GM23338 (cell line): ENCODE data around the gene CELA1. TPM values are rescaled to one million over a fixed set of nuclear protein-coding genes. Genes with fewer than 3 reads are reported as not detected.

ENCODE experiments used
- ATAC-seq: fragments of 200-7000 bp; cut with Tn5 transposase; 3 replicates; pipeline ENCODE4 v1.9.1; 2020
- DNase-seq: peaks from one replicate; pipeline ENCODE4 v3.0.0-alpha.2; 2015; ENCODE audit warnings: low spot score
- H2AFZ ChIP-seq: fragments of 200-600 bp; sonication (generic); 2 replicates; pipeline ENCODE4 v1.8.0; 2016; ENCODE audit warnings: antibody characterized with exemption, mild to moderate bottlenecking, moderate library complexity
- H3F3A ChIP-seq: fragments of 200-600 bp; sonication (generic); replicated peaks from 2 replicates; pipeline ENCODE4 v1.8.0; 2017; ENCODE audit warnings: antibody characterized with exemption, mixed run types, low read depth
- H3K27ac ChIP-seq: fragments of 200-600 bp; sonication (generic); 2 replicates; pipeline ENCODE4 v1.6.1; 2016; ENCODE audit warnings: low read depth
- H3K27me3 ChIP-seq: fragments of 200-600 bp; sonication (generic); 2 replicates; pipeline ENCODE4 v1.8.0; 2016; ENCODE audit warnings: mild to moderate bottlenecking, mixed run types, moderate library complexity; ENCODE audit not compliant: insufficient read depth
- H3K36me3 ChIP-seq: fragments of 200-600 bp; sonication (generic); 2 replicates; pipeline ENCODE4 v1.8.0; 2016; ENCODE audit warnings: mild to moderate bottlenecking; ENCODE audit not compliant: insufficient read depth
- H3K4me1 ChIP-seq: fragments of 200-600 bp; sonication (generic); 2 replicates; pipeline ENCODE4 v1.8.0; 2016; ENCODE audit warnings: mild to moderate bottlenecking, moderate library complexity; ENCODE audit not compliant: insufficient read depth
- H3K4me2 ChIP-seq: fragments of 200-600 bp; sonication (generic); 2 replicates; pipeline ENCODE4 v1.7.1; 2017; ENCODE audit warnings: mixed run types
- H3K4me3 ChIP-seq: fragments of 200-600 bp; sonication (generic); 2 replicates; pipeline ENCODE4 v1.6.1; 2016; ENCODE audit warnings: mixed run types
- H3K79me2 ChIP-seq: fragments of 200-600 bp; sonication (generic); replicated peaks from 2 replicates; pipeline ENCODE4 v1.8.0; 2017; ENCODE audit warnings: mild to moderate bottlenecking; ENCODE audit not compliant: insufficient read depth
- H3K9me2 ChIP-seq: fragments of 200-600 bp; sonication (generic); 2 replicates; pipeline ENCODE4 v1.8.0; 2017; ENCODE audit not compliant: insufficient read depth
- H4K20me1 ChIP-seq: fragments of 200-600 bp; sonication (generic); replicated peaks from 2 replicates; pipeline ENCODE4 v1.8.0; 2017; ENCODE audit warnings: mild to moderate bottlenecking; ENCODE audit not compliant: insufficient read depth
- H3K27ac Mint-ChIP-seq: 2 replicates; pipeline ENCODE4 v1.8.0; 2020; ENCODE audit warnings: inconsistent platforms, mild to moderate bottlenecking, moderate library complexity, mixed read lengths
- H3K27me3 Mint-ChIP-seq: 3 replicates; pipeline ENCODE4 v1.8.0; 2022; ENCODE audit warnings: low read depth, mild to moderate bottlenecking, moderate library complexity, mixed read lengths, inconsistent platforms; ENCODE audit not compliant: insufficient read depth, poor library complexity
- H3K36me3 Mint-ChIP-seq: 3 replicates; pipeline ENCODE4 v1.8.0; 2021; ENCODE audit warnings: low read depth, mild to moderate bottlenecking, inconsistent platforms, moderate library complexity, mixed read lengths
- H3K4me1 Mint-ChIP-seq: 3 replicates; pipeline ENCODE4 v1.8.0; 2020; ENCODE audit warnings: mild to moderate bottlenecking, inconsistent platforms, mixed read lengths
- H3K4me3 Mint-ChIP-seq: 3 replicates; pipeline ENCODE4 v1.8.0; 2021; ENCODE audit warnings: moderate library complexity, mild to moderate bottlenecking, inconsistent platforms, mixed read lengths
- H3K9me3 Mint-ChIP-seq: 3 replicates; pipeline ENCODE4 v1.8.0; 2020; ENCODE audit warnings: moderate library complexity, mild to moderate bottlenecking, inconsistent platforms, mixed read lengths
- CREB1 ChIP-seq: fragments of 250-450 bp; sonication (Bioruptor Pico); IDR thresholded peaks from 2 replicates; pipeline ENCODE4 v1.5.0; 2020; ENCODE audit warnings: low read depth, mild to moderate bottlenecking, moderate library complexity
- EZH2 ChIP-seq: fragments of 200-600 bp; sonication (generic); IDR thresholded peaks from one replicate; pipeline ENCODE4 v1.8.0; 2017; ENCODE audit warnings: antibody characterized with exemption, mild to moderate bottlenecking, low read depth; ENCODE audit not compliant: unreplicated experiment
- EZH2phosphoT487 ChIP-seq: fragments of 200-600 bp; sonication (generic); IDR thresholded peaks from one replicate; pipeline ENCODE4 v1.8.1; 2018; ENCODE audit warnings: antibody characterized with exemption; ENCODE audit not compliant: unreplicated experiment
- JUNB ChIP-seq: IDR thresholded peaks from one replicate; pipeline ENCODE4 v1.6.1; 2016; ENCODE audit warnings: antibody characterized with exemption; ENCODE audit not compliant: unreplicated experiment
- NANOG ChIP-seq: IDR thresholded peaks from 2 replicates; pipeline ENCODE4 v1.6.1; 2016; ENCODE audit warnings: antibody characterized with exemption, borderline replicate concordance
- POLR2AphosphoS5 ChIP-seq: IDR thresholded peaks from 2 replicates; pipeline ENCODE4 v1.6.1; 2016; ENCODE audit warnings: antibody characterized with exemption, low read depth
- STAT1 ChIP-seq: IDR thresholded peaks from one replicate; pipeline ENCODE4 v1.6.1; 2016; ENCODE audit warnings: antibody characterized with exemption; ENCODE audit not compliant: unreplicated experiment
- ZNF114 ChIP-seq: fragments of 250-450 bp; sonication (Bioruptor Pico); IDR thresholded peaks from 2 replicates; pipeline ENCODE4 v1.5.0; 2020; ENCODE audit warnings: mild to moderate bottlenecking, moderate library complexity
- ZNF331 ChIP-seq: fragments of 250-450 bp; sonication (Bioruptor Pico); IDR thresholded peaks from 2 replicates; pipeline ENCODE4 v1.5.0; 2020; ENCODE audit warnings: low read depth, mild to moderate bottlenecking, moderate library complexity
- polyA plus RNA-seq: library from polyadenylated mRNA; unstranded; fragments of >200 nt; fragmentation: Nextera tagmentation; extraction: Ambion mirVana; gene quantifications from 2 replicates; pipeline ENCODE4 v1.2.1, GENCODE V29; 2016
- total RNA-seq: library from RNA; depleted of rRNA; stranded (reverse); fragments of >200 nt; shearing (Covaris generic); gene quantifications from 2 replicates; pipeline ENCODE4 v1.2.3, GENCODE V29; 2014
- TF ChIP-seq, protein P1 (sequence below): fragments of 250-450 bp; sonication (Bioruptor Pico); IDR thresholded peaks from 2 replicates; pipeline ENCODE4 v1.5.0; 2020; ENCODE audit warnings: mild to moderate bottlenecking, moderate library complexity
- TF ChIP-seq, protein P2 (sequence below): IDR thresholded peaks from 2 replicates; pipeline ENCODE4 v1.6.1; 2016; ENCODE audit warnings: antibody characterized with exemption
- TF ChIP-seq, protein P3 (sequence below), 2 experiments: fragments of 200-600 bp in 1 of 2; sonication (generic) in 1 of 2; conservative IDR thresholded peaks; 2 replicates each; pipeline versions ENCODE4 v1.5.1 to v1.6.1; 2016 to 2017; ENCODE audit warnings: antibody characterized with exemption in 2 of 2, low read depth in 2 of 2, mild to moderate bottlenecking in 2 of 2, moderate library complexity in 1 of 2
- TF ChIP-seq, protein P4 (sequence below): IDR thresholded peaks from one replicate; pipeline ENCODE4 v1.6.1; 2018; ENCODE audit warnings: antibody characterized with exemption; ENCODE audit not compliant: unreplicated experiment

The CELA1 gene
- total and polyA plus RNA-seq, 2 experiments from 2014 or later = not detected

- H3K27me3 Mint-ChIP-seq = peaks cover 4% of the 10 kb centered on the region
- H3K4me3 Mint-ChIP-seq = no peak overlapping the region
- Histone ChIP-seq H3K36me3 (no peaks in the 10 kb centered on the region), H3K27ac (no peak overlapping the region), H3K4me2 (no peak overlapping the region), H3F3A (no peaks in the 10 kb centered on the region), H3K4me3 (no peak overlapping the region), H3K27me3 (no peaks in the 10 kb centered on the region), H3K79me2 (no peaks in the 10 kb centered on the region), H4K20me1 (no peaks in the 10 kb centered on the region; the same call in 1 of the 2 replicates), H3K4me1 (no peaks in the 10 kb centered on the region), H2AFZ (no peak overlapping the region), H3K9me2 (no peaks in the 10 kb centered on the region)
- H3K27ac Mint-ChIP-seq = no peak overlapping the region
- no peak for DNase-seq
- H3K36me3 Mint-ChIP-seq = peaks cover 20% of the 10 kb centered on the region
- ATAC-seq = no peak; the same call in 2 of the 3 replicates
- H3K9me3 Mint-ChIP-seq = no peaks in the 10 kb centered on the region
- no peaks in the 10 kb centered on the region for H3K4me1 Mint-ChIP-seq
- TF ChIP-seq EZH2phosphoT487 = no peak
- no peak for TF ChIP-seq CREB1
- TF ChIP-seq, protein P1, sequence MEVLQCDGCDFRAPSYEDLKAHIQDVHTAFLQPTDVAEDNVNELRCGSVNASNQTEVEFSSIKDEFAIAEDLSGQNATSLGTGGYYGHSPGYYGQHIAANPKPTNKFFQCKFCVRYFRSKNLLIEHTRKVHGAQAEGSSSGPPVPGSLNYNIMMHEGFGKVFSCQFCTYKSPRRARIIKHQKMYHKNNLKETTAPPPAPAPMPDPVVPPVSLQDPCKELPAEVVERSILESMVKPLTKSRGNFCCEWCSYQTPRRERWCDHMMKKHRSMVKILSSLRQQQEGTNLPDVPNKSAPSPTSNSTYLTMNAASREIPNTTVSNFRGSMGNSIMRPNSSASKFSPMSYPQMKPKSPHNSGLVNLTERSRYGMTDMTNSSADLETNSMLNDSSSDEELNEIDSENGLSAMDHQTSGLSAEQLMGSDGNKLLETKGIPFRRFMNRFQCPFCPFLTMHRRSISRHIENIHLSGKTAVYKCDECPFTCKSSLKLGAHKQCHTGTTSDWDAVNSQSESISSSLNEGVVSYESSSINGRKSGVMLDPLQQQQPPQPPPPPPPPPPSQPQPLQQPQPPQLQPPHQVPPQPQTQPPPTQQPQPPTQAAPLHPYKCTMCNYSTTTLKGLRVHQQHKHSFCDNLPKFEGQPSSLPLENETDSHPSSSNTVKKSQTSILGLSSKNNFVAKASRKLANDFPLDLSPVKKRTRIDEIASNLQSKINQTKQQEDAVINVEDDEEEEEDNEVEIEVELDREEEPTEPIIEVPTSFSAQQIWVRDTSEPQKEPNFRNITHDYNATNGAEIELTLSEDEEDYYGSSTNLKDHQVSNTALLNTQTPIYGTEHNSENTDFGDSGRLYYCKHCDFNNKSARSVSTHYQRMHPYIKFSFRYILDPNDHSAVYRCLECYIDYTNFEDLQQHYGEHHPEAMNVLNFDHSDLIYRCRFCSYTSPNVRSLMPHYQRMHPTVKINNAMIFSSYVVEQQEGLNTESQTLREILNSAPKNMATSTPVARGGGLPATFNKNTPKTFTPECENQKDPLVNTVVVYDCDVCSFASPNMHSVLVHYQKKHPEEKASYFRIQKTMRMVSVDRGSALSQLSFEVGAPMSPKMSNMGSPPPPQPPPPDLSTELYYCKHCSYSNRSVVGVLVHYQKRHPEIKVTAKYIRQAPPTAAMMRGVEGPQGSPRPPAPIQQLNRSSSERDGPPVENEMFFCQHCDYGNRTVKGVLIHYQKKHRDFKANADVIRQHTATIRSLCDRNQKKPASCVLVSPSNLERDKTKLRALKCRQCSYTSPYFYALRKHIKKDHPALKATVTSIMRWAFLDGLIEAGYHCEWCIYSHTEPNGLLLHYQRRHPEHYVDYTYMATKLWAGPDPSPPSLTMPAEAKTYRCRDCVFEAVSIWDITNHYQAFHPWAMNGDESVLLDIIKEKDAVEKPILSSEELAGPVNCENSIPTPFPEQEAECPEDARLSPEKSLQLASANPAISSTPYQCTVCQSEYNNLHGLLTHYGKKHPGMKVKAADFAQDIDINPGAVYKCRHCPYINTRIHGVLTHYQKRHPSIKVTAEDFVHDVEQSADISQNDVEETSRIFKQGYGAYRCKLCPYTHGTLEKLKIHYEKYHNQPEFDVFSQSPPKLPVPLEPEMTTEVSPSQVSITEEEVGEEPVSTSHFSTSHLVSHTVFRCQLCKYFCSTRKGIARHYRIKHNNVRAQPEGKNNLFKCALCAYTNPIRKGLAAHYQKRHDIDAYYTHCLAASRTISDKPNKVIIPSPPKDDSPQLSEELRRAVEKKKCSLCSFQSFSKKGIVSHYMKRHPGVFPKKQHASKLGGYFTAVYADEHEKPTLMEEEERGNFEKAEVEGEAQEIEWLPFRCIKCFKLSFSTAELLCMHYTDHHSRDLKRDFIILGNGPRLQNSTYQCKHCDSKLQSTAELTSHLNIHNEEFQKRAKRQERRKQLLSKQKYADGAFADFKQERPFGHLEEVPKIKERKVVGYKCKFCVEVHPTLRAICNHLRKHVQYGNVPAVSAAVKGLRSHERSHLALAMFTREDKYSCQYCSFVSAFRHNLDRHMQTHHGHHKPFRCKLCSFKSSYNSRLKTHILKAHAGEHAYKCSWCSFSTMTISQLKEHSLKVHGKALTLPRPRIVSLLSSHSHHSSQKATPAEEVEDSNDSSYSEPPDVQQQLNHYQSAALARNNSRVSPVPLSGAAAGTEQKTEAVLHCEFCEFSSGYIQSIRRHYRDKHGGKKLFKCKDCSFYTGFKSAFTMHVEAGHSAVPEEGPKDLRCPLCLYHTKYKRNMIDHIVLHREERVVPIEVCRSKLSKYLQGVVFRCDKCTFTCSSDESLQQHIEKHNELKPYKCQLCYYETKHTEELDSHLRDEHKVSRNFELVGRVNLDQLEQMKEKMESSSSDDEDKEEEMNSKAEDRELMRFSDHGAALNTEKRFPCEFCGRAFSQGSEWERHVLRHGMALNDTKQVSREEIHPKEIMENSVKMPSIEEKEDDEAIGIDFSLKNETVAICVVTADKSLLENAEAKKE (CRISPR knock-in tag) = no peak
- TF ChIP-seq, protein P2, sequence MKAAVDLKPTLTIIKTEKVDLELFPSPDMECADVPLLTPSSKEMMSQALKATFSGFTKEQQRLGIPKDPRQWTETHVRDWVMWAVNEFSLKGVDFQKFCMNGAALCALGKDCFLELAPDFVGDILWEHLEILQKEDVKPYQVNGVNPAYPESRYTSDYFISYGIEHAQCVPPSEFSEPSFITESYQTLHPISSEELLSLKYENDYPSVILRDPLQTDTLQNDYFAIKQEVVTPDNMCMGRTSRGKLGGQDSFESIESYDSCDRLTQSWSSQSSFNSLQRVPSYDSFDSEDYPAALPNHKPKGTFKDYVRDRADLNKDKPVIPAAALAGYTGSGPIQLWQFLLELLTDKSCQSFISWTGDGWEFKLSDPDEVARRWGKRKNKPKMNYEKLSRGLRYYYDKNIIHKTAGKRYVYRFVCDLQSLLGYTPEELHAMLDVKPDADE = no peak
- TF ChIP-seq ZNF331 (CRISPR knock-in tag) = no peak
- no peak for TF ChIP-seq STAT1
- TF ChIP-seq NANOG = no peak
- TF ChIP-seq ZNF114 (CRISPR knock-in tag) = no peak
- TF ChIP-seq, protein P3, sequence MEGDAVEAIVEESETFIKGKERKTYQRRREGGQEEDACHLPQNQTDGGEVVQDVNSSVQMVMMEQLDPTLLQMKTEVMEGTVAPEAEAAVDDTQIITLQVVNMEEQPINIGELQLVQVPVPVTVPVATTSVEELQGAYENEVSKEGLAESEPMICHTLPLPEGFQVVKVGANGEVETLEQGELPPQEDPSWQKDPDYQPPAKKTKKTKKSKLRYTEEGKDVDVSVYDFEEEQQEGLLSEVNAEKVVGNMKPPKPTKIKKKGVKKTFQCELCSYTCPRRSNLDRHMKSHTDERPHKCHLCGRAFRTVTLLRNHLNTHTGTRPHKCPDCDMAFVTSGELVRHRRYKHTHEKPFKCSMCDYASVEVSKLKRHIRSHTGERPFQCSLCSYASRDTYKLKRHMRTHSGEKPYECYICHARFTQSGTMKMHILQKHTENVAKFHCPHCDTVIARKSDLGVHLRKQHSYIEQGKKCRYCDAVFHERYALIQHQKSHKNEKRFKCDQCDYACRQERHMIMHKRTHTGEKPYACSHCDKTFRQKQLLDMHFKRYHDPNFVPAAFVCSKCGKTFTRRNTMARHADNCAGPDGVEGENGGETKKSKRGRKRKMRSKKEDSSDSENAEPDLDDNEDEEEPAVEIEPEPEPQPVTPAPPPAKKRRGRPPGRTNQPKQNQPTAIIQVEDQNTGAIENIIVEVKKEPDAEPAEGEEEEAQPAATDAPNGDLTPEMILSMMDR (conservative IDR thresholded peaks at IDR 0.05; ENCODE audit: low read depth in 2 of 2) = no peak
- TF ChIP-seq, protein P4, sequence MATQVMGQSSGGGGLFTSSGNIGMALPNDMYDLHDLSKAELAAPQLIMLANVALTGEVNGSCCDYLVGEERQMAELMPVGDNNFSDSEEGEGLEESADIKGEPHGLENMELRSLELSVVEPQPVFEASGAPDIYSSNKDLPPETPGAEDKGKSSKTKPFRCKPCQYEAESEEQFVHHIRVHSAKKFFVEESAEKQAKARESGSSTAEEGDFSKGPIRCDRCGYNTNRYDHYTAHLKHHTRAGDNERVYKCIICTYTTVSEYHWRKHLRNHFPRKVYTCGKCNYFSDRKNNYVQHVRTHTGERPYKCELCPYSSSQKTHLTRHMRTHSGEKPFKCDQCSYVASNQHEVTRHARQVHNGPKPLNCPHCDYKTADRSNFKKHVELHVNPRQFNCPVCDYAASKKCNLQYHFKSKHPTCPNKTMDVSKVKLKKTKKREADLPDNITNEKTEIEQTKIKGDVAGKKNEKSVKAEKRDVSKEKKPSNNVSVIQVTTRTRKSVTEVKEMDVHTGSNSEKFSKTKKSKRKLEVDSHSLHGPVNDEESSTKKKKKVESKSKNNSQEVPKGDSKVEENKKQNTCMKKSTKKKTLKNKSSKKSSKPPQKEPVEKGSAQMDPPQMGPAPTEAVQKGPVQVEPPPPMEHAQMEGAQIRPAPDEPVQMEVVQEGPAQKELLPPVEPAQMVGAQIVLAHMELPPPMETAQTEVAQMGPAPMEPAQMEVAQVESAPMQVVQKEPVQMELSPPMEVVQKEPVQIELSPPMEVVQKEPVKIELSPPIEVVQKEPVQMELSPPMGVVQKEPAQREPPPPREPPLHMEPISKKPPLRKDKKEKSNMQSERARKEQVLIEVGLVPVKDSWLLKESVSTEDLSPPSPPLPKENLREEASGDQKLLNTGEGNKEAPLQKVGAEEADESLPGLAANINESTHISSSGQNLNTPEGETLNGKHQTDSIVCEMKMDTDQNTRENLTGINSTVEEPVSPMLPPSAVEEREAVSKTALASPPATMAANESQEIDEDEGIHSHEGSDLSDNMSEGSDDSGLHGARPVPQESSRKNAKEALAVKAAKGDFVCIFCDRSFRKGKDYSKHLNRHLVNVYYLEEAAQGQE = no peak
- TF ChIP-seq POLR2AphosphoS5 = no peak
- TF ChIP-seq JUNB = no peak
- no peak for TF ChIP-seq EZH2
These were observed 14.9 kb upstream of the CELA1 start for GRCh38 chr12:51361161-51362016.
